GM23338 (cell line): Measurements from ENCODE around the gene GPR35. TPM values are rescaled to one million over a fixed set of nuclear protein-coding genes. Genes with fewer than 3 reads are reported as not detected.

ENCODE experiments used
- ATAC-seq: fragments of 200-7000 bp; cut with Tn5 transposase; 3 replicates; pipeline ENCODE4 v1.9.1; 2020
- DNase-seq: peaks from one replicate; pipeline ENCODE4 v3.0.0-alpha.2; 2015; ENCODE audit warnings: low spot score
- H2AFZ ChIP-seq: fragments of 200-600 bp; sonication (generic); 2 replicates; pipeline ENCODE4 v1.8.0; 2016; ENCODE audit warnings: antibody characterized with exemption, mild to moderate bottlenecking, moderate library complexity
- H3F3A ChIP-seq: fragments of 200-600 bp; sonication (generic); replicated peaks from 2 replicates; pipeline ENCODE4 v1.8.0; 2017; ENCODE audit warnings: antibody characterized with exemption, mixed run types, low read depth
- H3K27ac ChIP-seq: fragments of 200-600 bp; sonication (generic); 2 replicates; pipeline ENCODE4 v1.6.1; 2016; ENCODE audit warnings: low read depth
- H3K27me3 ChIP-seq: fragments of 200-600 bp; sonication (generic); 2 replicates; pipeline ENCODE4 v1.8.0; 2016; ENCODE audit warnings: mild to moderate bottlenecking, mixed run types, moderate library complexity; ENCODE audit not compliant: insufficient read depth
- H3K36me3 ChIP-seq: fragments of 200-600 bp; sonication (generic); 2 replicates; pipeline ENCODE4 v1.8.0; 2016; ENCODE audit warnings: mild to moderate bottlenecking; ENCODE audit not compliant: insufficient read depth
- H3K4me1 ChIP-seq: fragments of 200-600 bp; sonication (generic); 2 replicates; pipeline ENCODE4 v1.8.0; 2016; ENCODE audit warnings: mild to moderate bottlenecking, moderate library complexity; ENCODE audit not compliant: insufficient read depth
- H3K4me2 ChIP-seq: fragments of 200-600 bp; sonication (generic); 2 replicates; pipeline ENCODE4 v1.7.1; 2017; ENCODE audit warnings: mixed run types
- H3K4me3 ChIP-seq: fragments of 200-600 bp; sonication (generic); 2 replicates; pipeline ENCODE4 v1.6.1; 2016; ENCODE audit warnings: mixed run types
- H3K79me2 ChIP-seq: fragments of 200-600 bp; sonication (generic); replicated peaks from 2 replicates; pipeline ENCODE4 v1.8.0; 2017; ENCODE audit warnings: mild to moderate bottlenecking; ENCODE audit not compliant: insufficient read depth
- H3K9me2 ChIP-seq: fragments of 200-600 bp; sonication (generic); 2 replicates; pipeline ENCODE4 v1.8.0; 2017; ENCODE audit not compliant: insufficient read depth
- H4K20me1 ChIP-seq: fragments of 200-600 bp; sonication (generic); replicated peaks from 2 replicates; pipeline ENCODE4 v1.8.0; 2017; ENCODE audit warnings: mild to moderate bottlenecking; ENCODE audit not compliant: insufficient read depth
- H3K27ac Mint-ChIP-seq: 2 replicates; pipeline ENCODE4 v1.8.0; 2020; ENCODE audit warnings: inconsistent platforms, mild to moderate bottlenecking, moderate library complexity, mixed read lengths
- H3K27me3 Mint-ChIP-seq: 3 replicates; pipeline ENCODE4 v1.8.0; 2022; ENCODE audit warnings: low read depth, mild to moderate bottlenecking, moderate library complexity, mixed read lengths, inconsistent platforms; ENCODE audit not compliant: insufficient read depth, poor library complexity
- H3K36me3 Mint-ChIP-seq: 3 replicates; pipeline ENCODE4 v1.8.0; 2021; ENCODE audit warnings: low read depth, mild to moderate bottlenecking, inconsistent platforms, moderate library complexity, mixed read lengths
- H3K4me1 Mint-ChIP-seq: 3 replicates; pipeline ENCODE4 v1.8.0; 2020; ENCODE audit warnings: mild to moderate bottlenecking, inconsistent platforms, mixed read lengths
- H3K4me3 Mint-ChIP-seq: 3 replicates; pipeline ENCODE4 v1.8.0; 2021; ENCODE audit warnings: moderate library complexity, mild to moderate bottlenecking, inconsistent platforms, mixed read lengths
- H3K9me3 Mint-ChIP-seq: 3 replicates; pipeline ENCODE4 v1.8.0; 2020; ENCODE audit warnings: moderate library complexity, mild to moderate bottlenecking, inconsistent platforms, mixed read lengths
- CREB1 ChIP-seq: fragments of 250-450 bp; sonication (Bioruptor Pico); IDR thresholded peaks from 2 replicates; pipeline ENCODE4 v1.5.0; 2020; ENCODE audit warnings: low read depth, mild to moderate bottlenecking, moderate library complexity
- CTCF ChIP-seq, 2 experiments: fragments of 200-600 bp in 1 of 2; sonication (generic) in 1 of 2; conservative IDR thresholded peaks; 2 replicates each; pipeline versions ENCODE4 v1.5.1 to v1.6.1; 2016 to 2017; ENCODE audit warnings: antibody characterized with exemption in 2 of 2, low read depth in 2 of 2, mild to moderate bottlenecking in 2 of 2, moderate library complexity in 1 of 2
- EZH2 ChIP-seq: fragments of 200-600 bp; sonication (generic); IDR thresholded peaks from one replicate; pipeline ENCODE4 v1.8.0; 2017; ENCODE audit warnings: antibody characterized with exemption, mild to moderate bottlenecking, low read depth; ENCODE audit not compliant: unreplicated experiment
- EZH2phosphoT487 ChIP-seq: fragments of 200-600 bp; sonication (generic); IDR thresholded peaks from one replicate; pipeline ENCODE4 v1.8.1; 2018; ENCODE audit warnings: antibody characterized with exemption; ENCODE audit not compliant: unreplicated experiment
- NANOG ChIP-seq: IDR thresholded peaks from 2 replicates; pipeline ENCODE4 v1.6.1; 2016; ENCODE audit warnings: antibody characterized with exemption, borderline replicate concordance
- POLR2AphosphoS5 ChIP-seq: IDR thresholded peaks from 2 replicates; pipeline ENCODE4 v1.6.1; 2016; ENCODE audit warnings: antibody characterized with exemption, low read depth
- STAT1 ChIP-seq: IDR thresholded peaks from one replicate; pipeline ENCODE4 v1.6.1; 2016; ENCODE audit warnings: antibody characterized with exemption; ENCODE audit not compliant: unreplicated experiment
- ZNF114 ChIP-seq: fragments of 250-450 bp; sonication (Bioruptor Pico); IDR thresholded peaks from 2 replicates; pipeline ENCODE4 v1.5.0; 2020; ENCODE audit warnings: mild to moderate bottlenecking, moderate library complexity
- ZNF331 ChIP-seq: fragments of 250-450 bp; sonication (Bioruptor Pico); IDR thresholded peaks from 2 replicates; pipeline ENCODE4 v1.5.0; 2020; ENCODE audit warnings: low read depth, mild to moderate bottlenecking, moderate library complexity
- ZNF462 ChIP-seq: fragments of 250-450 bp; sonication (Bioruptor Pico); IDR thresholded peaks from 2 replicates; pipeline ENCODE4 v1.5.0; 2020; ENCODE audit warnings: mild to moderate bottlenecking, moderate library complexity
- polyA plus RNA-seq: library from polyadenylated mRNA; unstranded; fragments of >200 nt; fragmentation: Nextera tagmentation; extraction: Ambion mirVana; gene quantifications from 2 replicates; pipeline ENCODE4 v1.2.1, GENCODE V29; 2016
- total RNA-seq: library from RNA; depleted of rRNA; stranded (reverse); fragments of >200 nt; shearing (Covaris generic); gene quantifications from 2 replicates; pipeline ENCODE4 v1.2.3, GENCODE V29; 2014

The GPR35 gene
- total and polyA plus RNA-seq, 2 experiments from 2014 or later, result not detected

- TF ChIP-seq EZH2phosphoT487 (no peak), CTCF (conservative IDR thresholded peaks at IDR 0.05; ENCODE audit: low read depth in 2 of 2) (no peak), ZNF331 (CRISPR knock-in tag) (no peak), STAT1 (no peak), EZH2 (no peak)
Observed at GRCh38 chr2:240628507-240628807, 3.2 kb downstream of the GPR35 start (continued).

GRCh38 chr2:240628808-240629618 is 3.7 kb downstream of the GPR35 start:
- Histone ChIP-seq H2AFZ (no peak overlapping the region), H3K4me1 (no peaks in the 10 kb centered on the region), H3K36me3 (no peaks in the 10 kb centered on the region), H3K9me2 (no peaks in the 10 kb centered on the region), H3K4me3 (no peak overlapping the region), H3K27ac (no peak overlapping the region), H3F3A (no peaks in the 10 kb centered on the region), H3K79me2 (no peaks in the 10 kb centered on the region), H4K20me1 (no peaks in the 10 kb centered on the region), H3K4me2 (no peak overlapping the region), H3K27me3 (no peaks in the 10 kb centered on the region)
- peaks cover 4% of the 10 kb centered on the region; the same call in 1 of the 3 replicates for H3K4me1 Mint-ChIP-seq
- peaks cover 8% of the 10 kb centered on the region for H3K27me3 Mint-ChIP-seq
- ATAC-seq (peak; percentile 46), DNase-seq (no peak)
- H3K9me3 Mint-ChIP-seq, result peaks cover 24% of the 10 kb centered on the region
- H3K27ac Mint-ChIP-seq, result no peak overlapping the region
- no peak overlapping the region for H3K4me3 Mint-ChIP-seq
- peaks cover 8% of the 10 kb centered on the region; the same call in 2 of the 3 replicates for H3K36me3 Mint-ChIP-seq
- TF ChIP-seq ZNF462 (CRISPR knock-in tag) (no peak), CREB1 (CRISPR knock-in tag) (no peak), ZNF114 (no peak), POLR2AphosphoS5 (no peak), EZH2phosphoT487 (no peak), STAT1 (no peak), NANOG (no peak), CTCF (conservative IDR thresholded peaks at IDR 0.05; ENCODE audit: low read depth in 2 of 2) (no peak)
